ENCODE data around the gene ELFN2. TPM values are rescaled to one million over a fixed set of nuclear protein-coding genes. Genes with fewer than 3 reads are reported as not detected.

ELFN2 gene
- total and polyA plus RNA-seq, 2 of the 13 experiments (the other 11 are each of a cell fraction or from before 2014, with no cell fraction given) = 0.01 TPM; not detected in 1

DNA sequence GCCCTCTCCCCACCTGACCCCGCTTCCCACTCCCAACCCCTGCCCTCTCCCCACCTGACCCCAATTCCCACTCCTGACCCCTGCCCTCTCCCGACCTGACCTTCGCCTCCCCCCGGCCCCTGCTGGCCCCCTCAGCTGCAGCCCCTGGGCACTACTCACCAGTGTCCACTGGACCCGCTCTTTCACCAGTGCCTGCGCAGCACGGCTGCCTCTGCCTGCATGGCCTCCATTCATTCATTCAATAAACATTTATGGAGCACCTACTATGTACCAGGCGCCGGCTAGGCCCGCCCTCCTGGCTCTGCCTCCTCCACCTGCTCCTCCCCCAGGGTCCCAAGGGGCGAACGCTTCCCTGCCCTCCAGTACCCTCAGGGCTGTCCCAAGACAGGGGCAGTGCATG, 42.6 kb downstream of the ELFN2 start:
- H3K4me1 ChIP-seq (ENCODE audit: insufficient read depth, low read length) = no peaks in the 10 kb centered on the region
- POLR2A ChIA-PET = no interaction called here
- no peak overlapping the region for H3K9ac ChIP-seq (ENCODE audit: insufficient read depth, low read depth, low read length)
- no peaks in the 10 kb centered on the region for H3K79me2 ChIP-seq (ENCODE audit: insufficient read depth, low read length)
- CTCF ChIA-PET (ENCODE audit: low intra/inter-chr PET ratio, low total read pairs) = no interaction called here
- no peak for DNase-seq (ENCODE audit: low spot score)
- no peak overlapping the region for H2AFZ ChIP-seq (ENCODE audit: low read length)
- no peak overlapping the region for H3K4me2 ChIP-seq (ENCODE audit: low read depth, low read length)
- intact Hi-C loops (cut with micrococcal nuclease; ENCODE audit: unreplicated experiment) (no loop called here), in situ Hi-C loops (cut with HindIII; ENCODE audit: extremely low pct_ligation_motif_present, low pct_unique_long_range_greater_than_20kb) (no loop called here)
- no peaks in the 10 kb centered on the region for H3K36me3 ChIP-seq (replicated peaks in 1 of 2; ENCODE audit: control insufficient read depth in 1 of 2, insufficient read depth in 2 of 2, low read length in 2 of 2)
- no peaks in the 10 kb centered on the region for H3K9me3 ChIP-seq (ENCODE audit: low read length)
- H3K27ac ChIP-seq (ENCODE audit: extremely low read length, insufficient read depth, low read length) = no peak overlapping the region
- no peak overlapping the region for H3K4me3 ChIP-seq (replicated peaks in 1 of 3; ENCODE audit: insufficient read depth in 1 of 3, low read depth in 2 of 3, low read length in 3 of 3)
- no peak for FAIRE-seq
- 51% methylated on average over 12 of the region's 12 CpGs for WGBS (ENCODE audit: low lambda C conversion rate)
- peaks cover 5 to 20% of the 10 kb centered on the region in 2 experiments; a peak in 2 of 5 replicates for H3K27me3 ChIP-seq (ENCODE audit: control insufficient read depth in 1 of 2, insufficient read depth in 2 of 2, low read length in 2 of 2)
- no TSS peak for BruUV-seq (replicated peaks)
- TF ChIP-seq ZNF33A (CRISPR knock-in tag; IDR thresholded peaks at IDR 0.05; ENCODE audit: borderline replicate concordance) = no peak
- TF ChIP-seq, protein P1, sequence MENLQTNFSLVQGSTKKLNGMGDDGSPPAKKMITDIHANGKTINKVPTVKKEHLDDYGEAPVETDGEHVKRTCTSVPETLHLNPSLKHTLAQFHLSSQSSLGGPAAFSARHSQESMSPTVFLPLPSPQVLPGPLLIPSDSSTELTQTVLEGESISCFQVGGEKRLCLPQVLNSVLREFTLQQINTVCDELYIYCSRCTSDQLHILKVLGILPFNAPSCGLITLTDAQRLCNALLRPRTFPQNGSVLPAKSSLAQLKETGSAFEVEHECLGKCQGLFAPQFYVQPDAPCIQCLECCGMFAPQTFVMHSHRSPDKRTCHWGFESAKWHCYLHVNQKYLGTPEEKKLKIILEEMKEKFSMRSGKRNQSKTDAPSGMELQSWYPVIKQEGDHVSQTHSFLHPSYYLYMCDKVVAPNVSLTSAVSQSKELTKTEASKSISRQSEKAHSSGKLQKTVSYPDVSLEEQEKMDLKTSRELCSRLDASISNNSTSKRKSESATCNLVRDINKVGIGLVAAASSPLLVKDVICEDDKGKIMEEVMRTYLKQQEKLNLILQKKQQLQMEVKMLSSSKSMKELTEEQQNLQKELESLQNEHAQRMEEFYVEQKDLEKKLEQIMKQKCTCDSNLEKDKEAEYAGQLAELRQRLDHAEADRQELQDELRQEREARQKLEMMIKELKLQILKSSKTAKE (CRISPR knock-in tag; IDR thresholded peaks at IDR 0.05; ENCODE audit: borderline replicate concordance) = no peak
- H4K20me1 ChIP-seq (ENCODE audit: insufficient read depth, low read length) = 0 out of 2 replicates have a peak, but pooled peaks cover 2% of the 10 kb centered on the region
- ATAC-seq = no peak

DNA sequence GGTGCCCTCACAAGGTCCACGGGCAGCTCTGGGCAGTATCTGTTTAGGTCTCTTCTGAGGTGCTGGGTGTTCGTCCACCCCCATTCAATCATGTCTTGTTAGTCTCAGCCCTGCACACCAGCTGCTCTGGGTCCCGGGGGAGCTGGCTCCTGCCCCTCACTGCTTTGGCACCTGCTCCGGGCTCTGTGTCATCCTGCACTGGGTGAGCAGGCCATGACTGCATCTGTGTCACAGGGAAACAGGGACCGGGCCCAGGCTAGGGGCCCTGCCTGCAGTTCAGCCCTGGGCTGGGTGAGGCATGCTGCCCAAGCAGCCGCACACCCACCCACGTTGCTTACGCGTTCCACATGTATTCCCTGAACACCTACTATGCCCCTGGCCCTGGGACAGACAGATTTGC, 43.9 kb downstream of the ELFN2 start:
- H3K36me3 ChIP-seq (replicated peaks in 1 of 2; ENCODE audit: control insufficient read depth in 1 of 2, insufficient read depth in 2 of 2, low read length in 2 of 2) = no peaks in the 10 kb centered on the region
- FAIRE-seq (no peak), ATAC-seq (no peak), DNase-seq (ENCODE audit: low spot score) (no peak)
- H3K4me2 ChIP-seq (ENCODE audit: low read depth, low read length) = no peak overlapping the region
- POLR2A ChIA-PET = no interaction called here
- H3K4me1 ChIP-seq (ENCODE audit: insufficient read depth, low read length) = no peaks in the 10 kb centered on the region
- H3K27me3 ChIP-seq (ENCODE audit: control insufficient read depth in 1 of 2, insufficient read depth in 2 of 2, low read length in 2 of 2) = peaks cover 5 to 29% of the 10 kb centered on the region in 2 experiments; a peak in 2 of 5 replicates
- no peak overlapping the region for H3K27ac ChIP-seq (ENCODE audit: extremely low read length, insufficient read depth, low read length)
- no peaks in the 10 kb centered on the region for H3K9me3 ChIP-seq (ENCODE audit: low read length)
- BruUV-seq (replicated peaks) = no TSS peak
- in situ Hi-C loops (cut with HindIII; ENCODE audit: extremely low pct_ligation_motif_present, low pct_unique_long_range_greater_than_20kb) (no loop called here), intact Hi-C loops (cut with micrococcal nuclease; ENCODE audit: unreplicated experiment) (no loop called here)
- H3K79me2 ChIP-seq (ENCODE audit: insufficient read depth, low read length) = no peaks in the 10 kb centered on the region
- no peak overlapping the region for H3K9ac ChIP-seq (ENCODE audit: insufficient read depth, low read depth, low read length)
- TF ChIP-seq ZNF101 (CRISPR knock-in tag; IDR thresholded peaks at IDR 0.05; ENCODE audit: borderline replicate concordance, low read depth) (no peak), ATF7 (IDR thresholded peaks at IDR 0.05) (no peak), ATF7 (CRISPR knock-in tag; IDR thresholded peaks at IDR 0.05) (no peak), ZNF740 (CRISPR knock-in tag; IDR thresholded peaks at IDR 0.05) (no peak), ZNF644 (CRISPR knock-in tag; IDR thresholded peaks at IDR 0.05; ENCODE audit: low read depth) (no peak)
- TF ChIP-seq, protein P2, sequence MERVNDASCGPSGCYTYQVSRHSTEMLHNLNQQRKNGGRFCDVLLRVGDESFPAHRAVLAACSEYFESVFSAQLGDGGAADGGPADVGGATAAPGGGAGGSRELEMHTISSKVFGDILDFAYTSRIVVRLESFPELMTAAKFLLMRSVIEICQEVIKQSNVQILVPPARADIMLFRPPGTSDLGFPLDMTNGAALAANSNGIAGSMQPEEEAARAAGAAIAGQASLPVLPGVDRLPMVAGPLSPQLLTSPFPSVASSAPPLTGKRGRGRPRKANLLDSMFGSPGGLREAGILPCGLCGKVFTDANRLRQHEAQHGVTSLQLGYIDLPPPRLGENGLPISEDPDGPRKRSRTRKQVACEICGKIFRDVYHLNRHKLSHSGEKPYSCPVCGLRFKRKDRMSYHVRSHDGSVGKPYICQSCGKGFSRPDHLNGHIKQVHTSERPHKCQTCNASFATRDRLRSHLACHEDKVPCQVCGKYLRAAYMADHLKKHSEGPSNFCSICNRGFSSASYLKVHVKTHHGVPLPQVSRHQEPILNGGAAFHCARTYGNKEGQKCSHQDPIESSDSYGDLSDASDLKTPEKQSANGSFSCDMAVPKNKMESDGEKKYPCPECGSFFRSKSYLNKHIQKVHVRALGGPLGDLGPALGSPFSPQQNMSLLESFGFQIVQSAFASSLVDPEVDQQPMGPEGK (CRISPR knock-in tag; IDR thresholded peaks at IDR 0.05) = no peak
- TF ChIP-seq, protein P3, sequence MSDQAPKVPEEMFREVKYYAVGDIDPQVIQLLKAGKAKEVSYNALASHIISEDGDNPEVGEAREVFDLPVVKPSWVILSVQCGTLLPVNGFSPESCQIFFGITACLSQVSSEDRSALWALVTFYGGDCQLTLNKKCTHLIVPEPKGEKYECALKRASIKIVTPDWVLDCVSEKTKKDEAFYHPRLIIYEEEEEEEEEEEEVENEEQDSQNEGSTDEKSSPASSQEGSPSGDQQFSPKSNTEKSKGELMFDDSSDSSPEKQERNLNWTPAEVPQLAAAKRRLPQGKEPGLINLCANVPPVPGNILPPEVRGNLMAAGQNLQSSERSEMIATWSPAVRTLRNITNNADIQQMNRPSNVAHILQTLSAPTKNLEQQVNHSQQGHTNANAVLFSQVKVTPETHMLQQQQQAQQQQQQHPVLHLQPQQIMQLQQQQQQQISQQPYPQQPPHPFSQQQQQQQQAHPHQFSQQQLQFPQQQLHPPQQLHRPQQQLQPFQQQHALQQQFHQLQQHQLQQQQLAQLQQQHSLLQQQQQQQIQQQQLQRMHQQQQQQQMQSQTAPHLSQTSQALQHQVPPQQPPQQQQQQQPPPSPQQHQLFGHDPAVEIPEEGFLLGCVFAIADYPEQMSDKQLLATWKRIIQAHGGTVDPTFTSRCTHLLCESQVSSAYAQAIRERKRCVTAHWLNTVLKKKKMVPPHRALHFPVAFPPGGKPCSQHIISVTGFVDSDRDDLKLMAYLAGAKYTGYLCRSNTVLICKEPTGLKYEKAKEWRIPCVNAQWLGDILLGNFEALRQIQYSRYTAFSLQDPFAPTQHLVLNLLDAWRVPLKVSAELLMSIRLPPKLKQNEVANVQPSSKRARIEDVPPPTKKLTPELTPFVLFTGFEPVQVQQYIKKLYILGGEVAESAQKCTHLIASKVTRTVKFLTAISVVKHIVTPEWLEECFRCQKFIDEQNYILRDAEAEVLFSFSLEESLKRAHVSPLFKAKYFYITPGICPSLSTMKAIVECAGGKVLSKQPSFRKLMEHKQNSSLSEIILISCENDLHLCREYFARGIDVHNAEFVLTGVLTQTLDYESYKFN (CRISPR knock-in tag; conservative IDR thresholded peaks at IDR 0.05) = no peak
- CTCF ChIA-PET (ENCODE audit: low intra/inter-chr PET ratio, low total read pairs) = no interaction called here
- no peaks in the 10 kb centered on the region for H4K20me1 ChIP-seq (ENCODE audit: insufficient read depth, low read length)
- H2AFZ ChIP-seq (ENCODE audit: low read length) = no peak overlapping the region
- no peak overlapping the region for H3K4me3 ChIP-seq (replicated peaks in 1 of 3; ENCODE audit: insufficient read depth in 1 of 3, low read depth in 2 of 3, low read length in 3 of 3)
- WGBS (ENCODE audit: low lambda C conversion rate) = 51% methylated on average over 7 of the region's 9 CpGs

Measured in HepG2 (cell line).